ENCODE data around the gene SYCP2.

SYCP2 gene

GRCh38 chr20:59937150-59937549 is 3.7 kb upstream of the SYCP2 start:
- DNase-seq (ENCODE audit: insufficient read length, low spot score) = no peak
- FAIRE-seq = no peak
- TF ChIP-seq CTCF (IDR thresholded peaks at IDR 0.05; ENCODE audit: insufficient read depth, missing control alignments) = no peak

GRCh38 chr20:59936409-59936808 is 3.0 kb upstream of the SYCP2 start:
- no peak for FAIRE-seq
- no peak for DNase-seq (ENCODE audit: insufficient read length, low spot score)
- no peak for TF ChIP-seq CTCF (IDR thresholded peaks at IDR 0.05; ENCODE audit: insufficient read depth, missing control alignments)

GRCh38 chr20:59935457-59936185 is 2.2 kb upstream of the SYCP2 start:
- FAIRE-seq = no peak
- TF ChIP-seq CTCF (IDR thresholded peaks at IDR 0.05; ENCODE audit: insufficient read depth, missing control alignments) = no peak

GRCh38 chr20:59933849-59934585 is 580 bp upstream of the SYCP2 start:
- peak; percentile 63 for TF ChIP-seq CTCF (IDR thresholded peaks at IDR 0.05; ENCODE audit: insufficient read depth, missing control alignments)
- peak; percentile 55 for DNase-seq (ENCODE audit: insufficient read length, low spot score)
- FAIRE-seq = no peak

More at GRCh38 chr20:59935457-59936185, 2.2 kb upstream of the SYCP2 start:
- DNase-seq (ENCODE audit: insufficient read length, low spot score) = no peak

- TF ChIP-seq CTCF (IDR thresholded peaks at IDR 0.05; ENCODE audit: insufficient read depth, missing control alignments) = no peak
- DNase-seq (ENCODE audit: insufficient read length, low spot score) (no peak), FAIRE-seq (no peak)
These were observed 681 bp downstream of the SYCP2 start for GRCh38 chr20:59932616-59933295.

GRCh38 chr20:59931511-59932312 is 1.7 kb downstream of the SYCP2 start:
- FAIRE-seq = no peak

More at GRCh38 chr20:59931511-59932312, 1.7 kb downstream of the SYCP2 start:
- TF ChIP-seq CTCF (IDR thresholded peaks at IDR 0.05; ENCODE audit: insufficient read depth, missing control alignments) = no peak
- no peak for DNase-seq (ENCODE audit: insufficient read length, low spot score)

Data from D721Med (cell line).